Cardiac ventricle fibroblast (primary cell): ENCODE results near the gene LACC1. TPM values are rescaled to one million over a fixed set of nuclear protein-coding genes. Genes with fewer than 3 reads are reported as not detected.

Experiments
- total RNA-seq: library from RNA; depleted of rRNA; stranded (reverse); fragments of >200 nt; gene quantifications from 2 replicates; pipeline ENCODE4 v1.2.3, GENCODE V29; 2015

LACC1 gene
- 3.8 and 6.6 TPM in 2 replicates for total RNA-seq

GRCh38 chr13:43879755-43880181 is at the start of gene LACC1:
Gene LACC1 (plus strand): TSS chr13:43879904. CDS start chr13:43880986, 1,082 bp downstream.

GRCh38 chr13:43878892-43879754 is 581 bp upstream of the LACC1 start, which contains the start of gene CCDC122:
Gene CCDC122 (minus strand): TSS chr13:43879740. CDS start chr13:43869376, 10,364 bp downstream.

Other genes with a start within 250 kb of the LACC1 start
- gene ENOX1, start 92.9 kb upstream of the LACC1 start, total RNA-seq, result 4.1 and 6.3 TPM in 2 replicates
- 7.0 and 8.0 TPM in 2 replicates for gene CCDC122, start 164 bp upstream of the LACC1 start, total RNA-seq